Measurements from ENCODE around the gene ZNF786. TPM values are rescaled to one million over a fixed set of nuclear protein-coding genes. Genes with fewer than 3 reads are reported as not detected.
A peak's percentile ranks its signal among the peaks of the same experiment; 100 is the strongest.

ZNF786 gene
- polyA plus RNA-seq, 2 donors = 3.6 to 3.9 TPM

DNA sequence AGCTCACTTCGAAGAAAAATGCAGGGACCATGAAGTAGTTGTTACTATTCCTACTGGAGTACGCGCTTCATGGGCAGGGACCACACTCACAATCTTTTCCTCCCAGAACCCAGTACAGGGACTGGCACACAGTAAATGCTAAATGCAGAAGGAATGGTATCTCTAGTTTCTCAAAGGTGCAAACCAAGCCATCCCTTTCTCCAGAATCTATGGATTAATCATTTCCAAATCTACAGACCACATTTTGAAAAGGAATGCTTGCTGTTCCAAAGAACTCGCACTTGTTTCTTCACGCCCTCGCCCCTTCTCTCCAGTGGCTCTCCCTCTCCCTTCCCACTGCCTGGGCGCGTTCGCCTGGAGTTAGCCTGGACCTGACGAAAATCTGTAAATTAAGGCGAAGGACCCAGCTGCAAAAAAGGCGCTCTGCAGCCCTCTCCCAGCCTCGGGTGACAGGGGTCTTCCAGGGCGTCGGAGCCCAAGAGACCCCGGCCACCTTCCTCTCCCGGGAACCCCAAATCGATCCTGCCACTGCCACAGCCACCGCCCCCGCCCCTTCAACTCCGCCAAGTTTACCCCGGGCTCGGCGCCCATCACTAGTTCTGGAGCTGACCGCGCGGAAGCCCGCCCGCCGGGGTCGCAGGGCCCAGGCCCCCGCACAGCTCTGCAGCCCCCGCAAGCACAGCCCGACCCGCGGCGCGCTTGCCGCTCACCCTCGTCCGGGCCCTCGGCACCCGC lies 62.7 kb downstream of the ZNF786 start:
- Histone ChIP-seq H3K36me3 (ENCODE audit: control insufficient read depth in 2 of 2, insufficient read depth in 2 of 2, low read length in 1 of 2) (no peaks in the 10 kb centered on the region), H3K9me3 (ENCODE audit: control insufficient read depth in 2 of 2, insufficient read depth in 1 of 2, low read depth in 1 of 2, low read length in 1 of 2) (no peaks in the 10 kb centered on the region), H3K4me1 (ENCODE audit: control insufficient read depth in 2 of 2, insufficient read depth in 2 of 2, low read length in 1 of 2) (no peaks in the 10 kb centered on the region), H3K27ac (ENCODE audit: low read depth in 2 of 2, low read length in 1 of 2) (peak overlapping the region; percentile 88 to 94), H3K4me3 (ENCODE audit: low read depth in 1 of 2, low read length in 2 of 2) (peak overlapping the region; percentile 84 to 85), H3K27me3 (ENCODE audit: control insufficient read depth in 1 of 2, insufficient read depth in 2 of 2, low read length in 2 of 2) (no peaks in the 10 kb centered on the region)
- 0 to 1% methylated on average over 32 to 43 of the region's 43 CpGs for WGBS, 2 donors

DNA sequence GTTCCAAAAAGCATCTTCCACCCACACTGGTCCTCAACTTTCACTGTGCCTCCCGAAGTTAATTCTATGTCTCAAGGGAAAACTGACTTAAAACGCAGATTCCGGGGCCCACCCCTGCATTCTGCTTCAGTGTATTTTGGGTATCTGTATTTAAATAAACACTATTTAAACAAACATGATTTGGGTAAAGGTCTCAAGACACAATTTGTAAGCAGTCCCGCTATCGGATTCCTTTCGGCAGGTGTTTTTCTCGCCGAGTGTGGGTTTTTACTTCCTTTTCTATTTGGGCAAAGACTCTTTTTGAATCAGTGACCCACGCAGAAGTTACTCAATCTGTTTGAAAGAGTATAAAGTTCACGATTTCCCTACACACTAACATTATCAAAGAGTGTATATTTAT lies 63.5 kb downstream of the ZNF786 start:
- Histone ChIP-seq H3K27ac (ENCODE audit: low read depth in 2 of 2, low read length in 1 of 2) (no peak overlapping the region), H3K4me3 (ENCODE audit: low read depth in 1 of 2, low read length in 2 of 2) (peak overlapping the region in 1 of 2 donors; percentile 84), H3K27me3 (ENCODE audit: control insufficient read depth in 1 of 2, insufficient read depth in 2 of 2, low read length in 2 of 2) (no peaks in the 10 kb centered on the region), H3K4me1 (ENCODE audit: control insufficient read depth in 2 of 2, insufficient read depth in 2 of 2, low read length in 1 of 2) (no peaks in the 10 kb centered on the region), H3K9me3 (ENCODE audit: control insufficient read depth in 2 of 2, insufficient read depth in 1 of 2, low read depth in 1 of 2, low read length in 1 of 2) (no peaks in the 10 kb centered on the region), H3K36me3 (ENCODE audit: control insufficient read depth in 2 of 2, insufficient read depth in 2 of 2, low read length in 1 of 2) (no peaks in the 10 kb centered on the region)
- WGBS, 2 donors = 13 to 18% methylated on average over 10 of the region's 10 CpGs

DNA sequence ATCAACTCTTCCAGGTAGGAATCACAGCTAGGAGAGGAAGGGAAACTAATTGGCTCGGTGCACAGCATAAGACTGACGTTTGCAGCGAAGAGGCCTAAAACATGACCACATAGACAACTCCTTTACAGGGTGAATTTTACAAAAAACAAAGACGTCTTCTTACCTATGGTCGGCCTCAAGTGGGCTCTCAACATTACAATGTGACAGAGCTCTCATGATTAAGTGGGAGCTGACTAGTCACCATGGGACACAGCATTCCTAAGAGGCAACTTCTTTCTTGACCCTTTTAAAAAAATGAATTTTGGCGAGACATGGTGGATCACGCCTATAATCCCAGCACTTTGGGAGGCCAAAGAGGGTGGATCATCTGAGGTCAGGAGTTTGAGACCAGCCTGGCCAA lies 66.9 kb downstream of the ZNF786 start:
- H3K9me3 ChIP-seq (ENCODE audit: control insufficient read depth in 2 of 2, insufficient read depth in 1 of 2, low read depth in 1 of 2, low read length in 1 of 2) = no peaks in the 10 kb centered on the region
- no peak overlapping the region for H3K4me3 ChIP-seq (ENCODE audit: low read depth in 1 of 2, low read length in 2 of 2)
- H3K27me3 ChIP-seq (ENCODE audit: control insufficient read depth in 1 of 2, insufficient read depth in 2 of 2, low read length in 2 of 2) = no peaks in the 10 kb centered on the region
- no peak overlapping the region for H3K27ac ChIP-seq (ENCODE audit: low read depth in 2 of 2, low read length in 1 of 2)
- WGBS, 2 donors = 61 to 83% methylated on average over 7 of the region's 7 CpGs
- no peaks in the 10 kb centered on the region for H3K4me1 ChIP-seq (ENCODE audit: control insufficient read depth in 2 of 2, insufficient read depth in 2 of 2, low read length in 1 of 2)
- peaks cover 3 to 7% of the 10 kb centered on the region in 2 donors for H3K36me3 ChIP-seq (ENCODE audit: control insufficient read depth in 2 of 2, insufficient read depth in 2 of 2, low read length in 1 of 2)

DNA sequence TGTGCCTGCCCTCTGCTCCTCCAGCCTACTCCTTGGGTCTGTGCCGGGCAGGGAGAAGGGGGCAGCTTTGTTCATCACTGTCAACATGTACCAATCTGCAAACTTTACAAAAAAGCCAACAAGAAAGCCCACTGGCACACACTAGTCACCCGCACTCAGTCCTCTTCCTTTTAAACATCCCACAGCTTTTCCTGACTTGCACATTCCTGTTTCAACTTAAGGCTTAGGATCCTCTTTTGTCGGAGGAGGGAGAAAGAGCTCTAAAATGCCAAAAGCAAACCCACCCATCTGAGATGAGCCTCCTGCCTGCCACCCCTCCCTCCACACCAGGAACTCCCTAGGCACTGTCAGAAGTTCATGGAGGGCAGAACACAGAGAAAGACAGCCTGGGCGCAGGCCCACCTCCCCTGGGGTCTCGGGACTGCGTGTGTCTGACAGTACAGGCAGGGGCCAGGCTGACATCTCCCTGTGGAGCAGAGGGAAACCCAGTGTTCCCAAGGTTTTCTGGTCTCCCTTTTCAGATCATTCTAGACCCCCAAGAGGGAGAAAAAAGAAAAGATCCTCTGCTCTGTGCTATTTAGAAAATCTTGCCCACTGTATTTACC lies 67.7 kb downstream of the ZNF786 start:
- no peaks in the 10 kb centered on the region for H3K4me1 ChIP-seq (ENCODE audit: control insufficient read depth in 2 of 2, insufficient read depth in 2 of 2, low read length in 1 of 2)

DNA sequence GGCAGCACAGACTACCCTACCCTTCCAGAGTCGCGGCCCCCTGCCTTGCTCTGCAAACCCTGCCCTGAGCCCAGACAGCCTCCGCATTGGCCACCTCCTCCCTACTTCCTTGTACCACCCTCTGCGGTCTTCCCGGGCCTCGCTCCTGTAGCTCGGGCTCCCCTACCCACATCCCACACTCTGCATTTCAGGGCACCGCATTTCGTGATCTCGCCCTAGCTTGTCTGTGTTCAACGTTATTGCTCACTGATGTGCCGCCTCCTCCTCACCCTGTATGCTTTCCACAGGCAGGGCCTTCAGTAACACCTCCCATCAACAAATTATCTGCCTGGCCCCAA lies 68.8 kb downstream of the ZNF786 start:
- H3K27me3 ChIP-seq (ENCODE audit: control insufficient read depth in 1 of 2, insufficient read depth in 2 of 2, low read length in 2 of 2) = no peaks in the 10 kb centered on the region
- H3K36me3 ChIP-seq (ENCODE audit: control insufficient read depth in 2 of 2, insufficient read depth in 2 of 2, low read length in 1 of 2) = peaks cover 3 to 12% of the 10 kb centered on the region in 2 donors
- H3K27ac ChIP-seq (ENCODE audit: low read depth in 2 of 2, low read length in 1 of 2) = no peak overlapping the region
- no peaks in the 10 kb centered on the region for H3K9me3 ChIP-seq (ENCODE audit: control insufficient read depth in 2 of 2, insufficient read depth in 1 of 2, low read depth in 1 of 2, low read length in 1 of 2)
- H3K4me1 ChIP-seq (ENCODE audit: control insufficient read depth in 2 of 2, insufficient read depth in 2 of 2, low read length in 1 of 2) = no peaks in the 10 kb centered on the region
- H3K4me3 ChIP-seq (ENCODE audit: low read depth in 1 of 2, low read length in 2 of 2) = no peak overlapping the region
- 84 to 87% methylated on average over 12 of the region's 12 CpGs for WGBS, 2 donors

More for the DNA sequence above, 67.7 kb downstream of the ZNF786 start:
- WGBS, 2 donors = 65 to 76% methylated on average over 6 of the region's 6 CpGs
- Histone ChIP-seq H3K9me3 (ENCODE audit: control insufficient read depth in 2 of 2, insufficient read depth in 1 of 2, low read depth in 1 of 2, low read length in 1 of 2) (no peaks in the 10 kb centered on the region), H3K36me3 (ENCODE audit: control insufficient read depth in 2 of 2, insufficient read depth in 2 of 2, low read length in 1 of 2) (peaks cover 3 to 7% of the 10 kb centered on the region in 2 donors), H3K27me3 (ENCODE audit: control insufficient read depth in 1 of 2, insufficient read depth in 2 of 2, low read length in 2 of 2) (no peaks in the 10 kb centered on the region), H3K27ac (ENCODE audit: low read depth in 2 of 2, low read length in 1 of 2) (peak overlapping the region in 1 of 2 donors; percentile 6), H3K4me3 (ENCODE audit: low read depth in 1 of 2, low read length in 2 of 2) (no peak overlapping the region)

DNA sequence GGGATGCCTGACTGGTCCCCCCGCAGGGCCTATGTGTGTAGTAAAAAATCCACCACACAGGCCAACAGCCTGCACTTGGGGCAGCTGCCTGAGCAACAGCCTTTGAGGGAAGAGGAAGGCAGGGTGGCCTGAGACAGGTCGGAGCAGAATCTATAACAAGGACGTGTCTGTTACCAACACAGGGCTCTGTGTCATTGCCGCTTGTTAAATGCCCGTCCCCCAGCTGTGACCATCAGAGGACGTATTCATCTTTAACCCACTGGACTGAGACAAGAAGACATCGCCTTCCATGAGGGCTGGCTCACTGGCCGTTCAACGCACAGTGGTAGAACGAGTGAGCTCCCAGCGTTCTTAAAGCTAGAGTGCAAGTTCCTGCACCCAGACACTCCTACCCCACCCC lies 70.0 kb downstream of the ZNF786 start:
- 85 to 89% methylated on average over 11 of the region's 11 CpGs for WGBS, 2 donors
- Histone ChIP-seq H3K4me3 (ENCODE audit: low read depth in 1 of 2, low read length in 2 of 2) (no peak overlapping the region), H3K27me3 (ENCODE audit: control insufficient read depth in 1 of 2, insufficient read depth in 2 of 2, low read length in 2 of 2) (no peaks in the 10 kb centered on the region), H3K36me3 (ENCODE audit: control insufficient read depth in 2 of 2, insufficient read depth in 2 of 2, low read length in 1 of 2) (peaks cover 3 to 15% of the 10 kb centered on the region in 2 donors), H3K27ac (ENCODE audit: low read depth in 2 of 2, low read length in 1 of 2) (no peak overlapping the region), H3K9me3 (ENCODE audit: control insufficient read depth in 2 of 2, insufficient read depth in 1 of 2, low read depth in 1 of 2, low read length in 1 of 2) (no peaks in the 10 kb centered on the region), H3K4me1 (ENCODE audit: control insufficient read depth in 2 of 2, insufficient read depth in 2 of 2, low read length in 1 of 2) (no peaks in the 10 kb centered on the region)

Other genes with a start within 250 kb of the ZNF786 start
- 10 to 100 TPM; 11.0 to 11.7 TPM for gene EZH2, start 206.4 kb downstream of the ZNF786 start, polyA plus RNA-seq
- gene PDIA4, start 62.2 kb downstream of the ZNF786 start, polyA plus RNA-seq = 10 to 100 TPM; 21.0 to 37.9 TPM
- 1 to 10 TPM; 1.5 to 1.9 TPM for gene ZNF425, start 35.6 kb upstream of the ZNF786 start, polyA plus RNA-seq
- 1 to 10 TPM; 3.7 to 4.5 TPM for gene ZNF398, start 56.7 kb upstream of the ZNF786 start, polyA plus RNA-seq
- 10 to 100 TPM in 1 of 2 donors, 1 to 10 TPM in 1; 9.5 to 11.7 TPM for gene ZNF282, start 104.8 kb upstream of the ZNF786 start, polyA plus RNA-seq
- 10 to 100 TPM; 10.2 to 15.6 TPM for gene ZNF212, start 148.9 kb upstream of the ZNF786 start, polyA plus RNA-seq
- gene ZNF783, start 171.5 kb upstream of the ZNF786 start, polyA plus RNA-seq = 1 to 10 TPM; 4.2 to 7.9 TPM